HCT116 (cell line): ENCODE results near the gene PACSIN2. TPM values are rescaled to one million over a fixed set of nuclear protein-coding genes. Genes with fewer than 3 reads are reported as not detected.

Experiments used
- ATAC-seq: fragments of 200-7000 bp; cut with Tn5 transposase; 2 replicates; pipeline ENCODE4 v1.9.1; 2020; ENCODE audit warnings: mild to moderate bottlenecking, moderate library complexity
- BruUV-seq: library from RNA; stranded (reverse); fragments of 400-500 nt; replicated peaks from 2 replicates; lab custom pipeline; 2021; lab: Mats Ljungman, UMichigan
- CTCF ChIA-PET: fragments of 300-600 bp; sonication (Branson Sonifier 250); formaldehyde crosslinking; loops from one replicate; lab custom pipeline; 2021; ENCODE audit warnings: antibody characterized with exemption; lab: Charles Lee
- POLR2A ChIA-PET: fragments of 300-600, 350-600 bp; sonication (Branson Sonifier 250); formaldehyde crosslinking; loops from one replicate; lab custom pipeline; 2021; ENCODE audit warnings: antibody characterized with exemption; lab: Charles Lee
- RAD21 ChIA-PET, 2 experiments: fragments of 300-600 bp; sonication (Branson Sonifier 250); formaldehyde crosslinking; loops; one replicate each; lab custom pipeline; 2023; ENCODE audit warnings: low total read pairs in 2 of 2; ENCODE audit not compliant: uncharacterized antibody in 2 of 2, unreplicated experiment in 2 of 2, low non-redundant PET in 1 of 2; lab: Charles Lee
- DNase-seq: peaks from one replicate; pipeline ENCODE4 v3.0.0-alpha.2; 2010; ENCODE audit warnings: low read depth, low spot score
- H2AFZ ChIP-seq: fragments of 200-600 bp; shearing (Covaris generic), sonication (generic); 2 replicates; pipeline ENCODE4 v1.6.1; 2017; ENCODE audit warnings: low read depth, mixed run types, mixed read lengths, antibody characterized with exemption, low read length; ENCODE audit not compliant: poor library complexity, severe bottlenecking
- H3K27ac ChIP-seq: 2 replicates; pipeline ENCODE4 v1.5.1; 2012; ENCODE audit warnings: low read depth, low read length
- H3K27me3 ChIP-seq: fragments of 200-600 bp; sonication (generic); 2 replicates; pipeline ENCODE4 v1.6.1; 2016; ENCODE audit warnings: mixed run types, low read length, mixed read lengths; ENCODE audit not compliant: insufficient read depth
- H3K36me3 ChIP-seq, 2 experiments: fragments of 200-500 bp in 1 of 2; fragments of 200-600 bp in 1 of 2; sonication (Bioruptor generic) in 1 of 2; sonication (generic) in 1 of 2; 2 replicates each; pipeline versions ENCODE4 v1.5.1 to v1.6.1; 2014 to 2016; ENCODE audit warnings: low read length in 2 of 2, inconsistent platforms in 1 of 2, mixed read lengths in 1 of 2, mixed run types in 1 of 2; ENCODE audit not compliant: insufficient read depth in 2 of 2, control insufficient read depth in 1 of 2
- H3K4me1 ChIP-seq, 2 experiments: fragments of 200-600 bp in 1 of 2; sonication (generic) in 1 of 2; 2 replicates each; pipeline versions ENCODE4 v1.5.1 to v1.6.1; 2012 to 2017; ENCODE audit warnings: low read length in 2 of 2, inconsistent platforms in 1 of 2, mild to moderate bottlenecking in 1 of 2, mixed read lengths in 1 of 2, mixed run types in 1 of 2, moderate library complexity in 1 of 2; ENCODE audit not compliant: insufficient read depth in 2 of 2, control insufficient read depth in 1 of 2
- H3K4me2 ChIP-seq: fragments of 200-600 bp; sonication (generic); 2 replicates; pipeline ENCODE4 v1.6.1; 2017; ENCODE audit warnings: mixed run types, low read length, mixed read lengths
- H3K4me3 ChIP-seq, 2 experiments: fragments of 200-600 bp in 1 of 2; sonication (generic) in 1 of 2; replicated peaks in 1 of 2; 2 replicates each; pipeline ENCODE4 v1.5.1; 2011 to 2016; ENCODE audit warnings: low read length in 2 of 2, control low read depth in 1 of 2, low read depth in 1 of 2, mild to moderate bottlenecking in 1 of 2, mixed read lengths in 1 of 2, mixed run types in 1 of 2
- H3K79me2 ChIP-seq: fragments of 200-600 bp; sonication (generic); 2 replicates; pipeline ENCODE4 v1.6.1; 2017; ENCODE audit warnings: mild to moderate bottlenecking, mixed run types, low read length, moderate library complexity, mixed read lengths; ENCODE audit not compliant: insufficient read depth
- H3K9ac ChIP-seq: fragments of 200-600 bp; sonication (generic); 2 replicates; pipeline ENCODE4 v1.6.1; 2016; ENCODE audit warnings: low read length, mixed read lengths
- H3K9me2 ChIP-seq: fragments of 200-600 bp; sonication (generic), shearing (Covaris generic); 2 replicates; pipeline ENCODE4 v1.6.1; 2017; ENCODE audit warnings: mixed run types, mild to moderate bottlenecking, moderate library complexity; ENCODE audit not compliant: insufficient read depth
- H3K9me3 ChIP-seq, 2 experiments: fragments of 200-500 bp in 1 of 2; fragments of 200-600 bp in 1 of 2; sonication (Bioruptor generic) in 1 of 2; sonication (generic) in 1 of 2; 2 replicates each; pipeline ENCODE4 v1.6.1; 2014 to 2017; ENCODE audit warnings: low read length in 2 of 2, mixed read lengths in 2 of 2, inconsistent platforms in 1 of 2, low read depth in 1 of 2, mild to moderate bottlenecking in 1 of 2, mixed run types in 1 of 2, moderate library complexity in 1 of 2; ENCODE audit not compliant: control insufficient read depth in 1 of 2, insufficient read depth in 1 of 2
- H4K20me1 ChIP-seq: fragments of 200-600 bp; sonication (generic), shearing (Covaris generic); 2 replicates; pipeline ENCODE4 v1.6.1; 2017; ENCODE audit warnings: mixed run types, mild to moderate bottlenecking, moderate library complexity; ENCODE audit not compliant: insufficient read depth
- CBX3 ChIP-seq: IDR thresholded peaks from 2 replicates; pipeline ENCODE4 v1.6.1; 2012; ENCODE audit warnings: low read depth
- CEBPB ChIP-seq: IDR thresholded peaks from 2 replicates; pipeline ENCODE4 v1.6.1; 2012; ENCODE audit warnings: low read depth
- ELF1 ChIP-seq: IDR thresholded peaks from 2 replicates; pipeline ENCODE4 v1.6.1; 2012; ENCODE audit warnings: low read depth, borderline replicate concordance
- FOSL1 ChIP-seq: IDR thresholded peaks from 2 replicates; pipeline ENCODE4 v1.6.1; 2012; ENCODE audit warnings: low read depth
- JUND ChIP-seq: IDR thresholded peaks from 2 replicates; pipeline ENCODE4 v1.6.1; 2012
- POLR2AphosphoS5 ChIP-seq: IDR thresholded peaks from 2 replicates; pipeline ENCODE4 v1.6.1; 2011; ENCODE audit warnings: mild to moderate bottlenecking, low read depth, low read length, moderate library complexity
- SP1 ChIP-seq: IDR thresholded peaks from 2 replicates; pipeline ENCODE4 v1.6.1; 2012; ENCODE audit warnings: low read depth
- ZFX ChIP-seq: fragments of 450-650 bp; IDR thresholded peaks from 2 replicates; pipeline ENCODE4 v1.6.1; 2017
- intact Hi-C: fragments of 100-400 bp; cut with micrococcal nuclease; formaldehyde crosslinking; loops from 2 replicates; pipeline ENCODE4 v1.10.0; 2022
- total RNA-seq: library from RNA; stranded (reverse); gene quantifications from one replicate; pipeline ENCODE4 v1.2.1, GENCODE V29; 2021; ENCODE audit not compliant: unreplicated experiment
- TF ChIP-seq, protein P1 (sequence below): IDR thresholded peaks from 2 replicates; pipeline ENCODE4 v1.6.1; 2012; ENCODE audit warnings: low read depth
- TF ChIP-seq, protein P2 (sequence below): IDR thresholded peaks from 2 replicates; pipeline ENCODE4 v1.6.1; 2012

Gene PACSIN2
- total RNA-seq, 1 experiment from 2014 or later = 48.2 TPM

DNA sequence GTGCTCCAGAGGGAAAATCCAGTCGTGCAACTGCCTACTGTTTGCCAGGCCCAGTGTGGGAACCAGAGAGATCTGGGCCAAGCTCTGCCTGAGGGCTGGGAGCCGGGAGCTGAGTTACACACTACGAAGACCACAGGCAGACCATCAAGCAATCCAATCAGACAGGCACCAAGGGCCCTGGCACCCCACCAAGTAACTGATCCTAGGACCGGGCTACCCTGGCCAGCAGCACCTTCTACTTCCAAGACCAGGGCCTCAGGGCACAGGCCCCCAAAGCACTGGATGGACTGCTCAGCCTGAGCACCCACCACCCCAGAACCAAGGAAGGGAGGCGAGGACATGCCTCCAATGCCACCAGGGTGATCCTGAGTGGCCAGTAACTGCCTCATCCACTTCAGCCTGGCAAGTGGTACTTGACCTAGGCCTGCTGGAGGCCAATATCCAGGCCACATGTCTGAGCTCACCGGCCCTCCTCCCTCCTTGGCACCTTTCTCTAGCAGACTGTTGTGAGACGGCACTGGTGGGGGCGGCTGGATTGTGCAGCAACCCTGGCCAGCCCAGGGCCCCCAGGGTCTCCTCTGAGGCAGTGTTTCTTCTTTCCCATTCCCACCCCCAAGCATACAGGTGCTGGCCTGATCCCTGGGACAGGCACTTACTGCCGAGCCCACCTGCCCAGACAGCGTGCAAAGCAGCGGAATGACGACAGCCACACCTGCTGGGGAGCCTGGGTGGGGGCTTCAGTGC, 137.2 kb downstream of the PACSIN2 start:
- Histone ChIP-seq H3K36me3 (peaks cover 10 to 27% of the 10 kb centered on the region in 2 experiments; a peak in 3 of 4 replicates), H3K4me3 (no peak overlapping the region), H3K79me2 (no peaks in the 10 kb centered on the region), H2AFZ (no peak overlapping the region), H3K9me2 (no peaks in the 10 kb centered on the region), H4K20me1 (no peaks in the 10 kb centered on the region), H3K27me3 (no peaks in the 10 kb centered on the region), H3K4me1 (no peaks in the 10 kb centered on the region), H3K4me2 (no peak overlapping the region), H3K27ac (no peak overlapping the region), H3K9ac (no peak overlapping the region), H3K9me3 (no peaks in the 10 kb centered on the region)
- TF ChIP-seq ZFX (no peak), ELF1 (no peak), FOSL1 (no peak), SP1 (no peak), CBX3 (no peak), JUND (no peak), CEBPB (no peak), POLR2AphosphoS5 (no peak)
- TF ChIP-seq, protein P1, sequence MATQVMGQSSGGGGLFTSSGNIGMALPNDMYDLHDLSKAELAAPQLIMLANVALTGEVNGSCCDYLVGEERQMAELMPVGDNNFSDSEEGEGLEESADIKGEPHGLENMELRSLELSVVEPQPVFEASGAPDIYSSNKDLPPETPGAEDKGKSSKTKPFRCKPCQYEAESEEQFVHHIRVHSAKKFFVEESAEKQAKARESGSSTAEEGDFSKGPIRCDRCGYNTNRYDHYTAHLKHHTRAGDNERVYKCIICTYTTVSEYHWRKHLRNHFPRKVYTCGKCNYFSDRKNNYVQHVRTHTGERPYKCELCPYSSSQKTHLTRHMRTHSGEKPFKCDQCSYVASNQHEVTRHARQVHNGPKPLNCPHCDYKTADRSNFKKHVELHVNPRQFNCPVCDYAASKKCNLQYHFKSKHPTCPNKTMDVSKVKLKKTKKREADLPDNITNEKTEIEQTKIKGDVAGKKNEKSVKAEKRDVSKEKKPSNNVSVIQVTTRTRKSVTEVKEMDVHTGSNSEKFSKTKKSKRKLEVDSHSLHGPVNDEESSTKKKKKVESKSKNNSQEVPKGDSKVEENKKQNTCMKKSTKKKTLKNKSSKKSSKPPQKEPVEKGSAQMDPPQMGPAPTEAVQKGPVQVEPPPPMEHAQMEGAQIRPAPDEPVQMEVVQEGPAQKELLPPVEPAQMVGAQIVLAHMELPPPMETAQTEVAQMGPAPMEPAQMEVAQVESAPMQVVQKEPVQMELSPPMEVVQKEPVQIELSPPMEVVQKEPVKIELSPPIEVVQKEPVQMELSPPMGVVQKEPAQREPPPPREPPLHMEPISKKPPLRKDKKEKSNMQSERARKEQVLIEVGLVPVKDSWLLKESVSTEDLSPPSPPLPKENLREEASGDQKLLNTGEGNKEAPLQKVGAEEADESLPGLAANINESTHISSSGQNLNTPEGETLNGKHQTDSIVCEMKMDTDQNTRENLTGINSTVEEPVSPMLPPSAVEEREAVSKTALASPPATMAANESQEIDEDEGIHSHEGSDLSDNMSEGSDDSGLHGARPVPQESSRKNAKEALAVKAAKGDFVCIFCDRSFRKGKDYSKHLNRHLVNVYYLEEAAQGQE = no peak
- TF ChIP-seq, protein P2, sequence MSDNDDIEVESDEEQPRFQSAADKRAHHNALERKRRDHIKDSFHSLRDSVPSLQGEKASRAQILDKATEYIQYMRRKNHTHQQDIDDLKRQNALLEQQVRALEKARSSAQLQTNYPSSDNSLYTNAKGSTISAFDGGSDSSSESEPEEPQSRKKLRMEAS = no peak
- ChIA-PET RAD21 (no interaction called here), POLR2A (no interaction called here), CTCF (interaction anchor here (1.3 kb wide), 1 partner anchor 10 kb away, joined by 6 read pairs; no protein-coding TSS in a partner anchor)
- ATAC-seq = no peak
- BruUV-seq = no TSS peak
- DNase-seq = no peak
- intact Hi-C loops = no loop called here
